T47D (cell line): ENCODE results near the gene ST3GAL4.
"Not testable (repeated sequence)": the region's sequence is repeated elsewhere in the genome, so short reads cannot be mapped to it uniquely, and the experiment has no call there.

Experiments used
- DNase-seq, 2 experiments: peaks; one replicate each; pipeline versions ENCODE4 v3.0.0 to v3.0.0-alpha.2; 2011 to 2012; ENCODE audit warnings: low read depth in 1 of 2, low spot score in 1 of 2
- JUND ChIP-seq: IDR thresholded peaks from 2 replicates; pipeline ENCODE4 v1.6.1; 2012; ENCODE audit warnings: low read depth
- in situ Hi-C: cut with HindIII; loops from 2 replicates; pipeline ENCODE4 v1.10.0; 2016; ENCODE audit warnings: low sequenced_read_pairs, low pct_unique_long_range_greater_than_20kb

The ST3GAL4 gene

DNA sequence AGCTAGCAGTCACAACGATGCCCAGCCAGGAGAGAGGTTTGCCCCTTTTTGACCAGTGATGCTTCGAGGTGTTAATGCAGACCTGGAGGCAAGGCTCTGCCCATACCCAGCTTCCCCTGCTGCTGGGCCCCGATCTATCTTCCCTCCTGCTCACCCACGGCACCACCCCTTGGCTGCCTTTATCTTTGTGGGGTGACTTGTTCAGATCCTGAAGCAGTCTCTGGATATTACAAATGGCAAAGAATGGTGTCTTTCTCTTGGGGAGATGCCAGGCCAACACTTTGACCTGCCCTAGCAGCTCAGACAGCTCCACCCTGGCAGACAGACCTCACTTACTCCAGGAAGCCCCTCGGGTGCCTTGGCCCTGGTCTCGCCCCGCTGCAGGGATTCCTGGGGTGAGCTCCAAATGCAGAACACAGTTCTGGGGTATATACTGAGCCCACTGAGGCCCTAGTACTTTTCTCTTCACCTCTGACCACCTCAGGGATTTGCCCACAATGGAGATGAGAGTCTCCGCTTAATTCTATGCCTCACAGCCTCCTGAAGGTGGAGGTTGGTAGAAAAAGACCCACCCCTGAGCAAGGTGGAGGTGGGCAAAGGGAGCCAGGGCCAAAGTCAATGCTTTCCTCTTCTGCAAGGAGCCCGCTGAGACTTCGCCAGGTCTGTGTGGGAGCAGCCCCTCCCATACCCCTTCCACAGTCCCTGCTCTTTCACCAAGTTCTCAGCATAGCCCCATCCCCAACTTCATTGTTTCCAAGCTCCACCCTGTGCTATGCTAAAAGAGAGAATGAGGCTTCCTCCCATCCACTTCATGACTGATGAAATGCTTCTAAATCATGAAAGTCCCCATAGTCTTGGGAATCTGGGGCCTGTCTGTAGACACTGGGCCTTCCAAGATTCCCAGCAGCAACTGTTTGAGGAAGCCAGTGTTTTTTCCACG, 11.1 kb upstream of the ST3GAL4 start:
- no peak for DNase-seq
- in situ Hi-C loops, result no loop called here
- no peak for TF ChIP-seq JUND

DNA sequence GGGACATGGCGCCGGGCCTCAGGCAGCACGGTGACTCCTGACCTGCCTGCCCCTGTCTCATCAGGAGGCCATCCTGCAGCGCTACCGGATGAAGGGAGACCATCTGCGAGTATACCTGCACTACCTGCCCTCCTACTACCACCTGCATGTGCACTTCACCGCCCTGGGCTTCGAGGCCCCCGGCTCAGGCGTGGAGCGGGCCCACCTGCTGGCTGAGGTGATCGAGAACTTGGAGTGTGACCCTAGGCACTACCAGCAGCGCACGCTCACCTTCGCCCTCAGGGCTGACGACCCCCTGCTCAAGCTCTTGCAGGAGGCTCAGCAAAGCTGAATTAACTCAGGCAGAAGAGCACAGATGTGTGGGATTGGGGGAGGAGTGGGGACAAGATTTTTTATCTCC, 10.2 kb upstream of the ST3GAL4 start:
- TF ChIP-seq JUND, result no peak
- no peak for DNase-seq
- in situ Hi-C loops, result no loop called here

DNA sequence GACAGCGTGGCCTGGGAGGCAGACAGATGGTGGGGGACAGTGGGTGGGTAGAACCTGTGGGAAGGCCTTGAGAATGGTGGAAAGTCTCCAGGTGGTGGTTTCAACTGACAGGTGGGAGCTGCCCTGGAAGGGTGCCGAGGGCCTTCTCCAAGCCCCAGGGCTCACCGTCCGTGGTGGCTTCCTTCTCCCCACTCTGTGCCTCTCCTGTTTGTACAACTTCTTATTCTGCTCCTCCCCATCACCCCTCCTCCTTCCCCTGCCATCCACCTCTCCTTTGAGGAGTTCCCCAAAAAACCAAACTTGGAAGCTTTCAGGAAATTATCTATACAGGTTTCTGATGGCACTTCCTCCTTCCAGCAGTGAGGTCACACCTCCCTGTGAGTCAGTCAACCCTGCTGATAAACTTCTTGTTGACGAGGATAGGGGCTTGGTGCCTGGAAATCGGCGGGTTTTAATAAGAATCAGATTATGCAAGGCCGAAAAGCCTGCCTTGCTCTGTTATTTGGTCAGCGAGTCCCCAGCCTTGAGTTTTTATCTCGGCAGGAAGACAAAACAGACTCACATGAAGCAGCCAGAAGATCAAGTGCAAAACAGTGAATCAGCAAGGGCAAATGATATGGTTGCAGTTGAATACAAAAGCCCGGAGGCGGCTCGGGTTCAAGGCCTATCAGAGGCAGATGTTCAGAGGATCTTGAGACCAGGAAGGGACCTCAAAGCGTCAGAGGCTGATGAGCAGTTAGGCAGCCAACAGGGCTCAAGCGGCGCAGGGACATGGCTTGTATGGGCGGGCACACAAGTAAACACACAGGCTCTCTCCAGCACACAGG, 9.5 kb upstream of the ST3GAL4 start:
- in situ Hi-C loops, result no loop called here
- no peak for DNase-seq

DNA sequence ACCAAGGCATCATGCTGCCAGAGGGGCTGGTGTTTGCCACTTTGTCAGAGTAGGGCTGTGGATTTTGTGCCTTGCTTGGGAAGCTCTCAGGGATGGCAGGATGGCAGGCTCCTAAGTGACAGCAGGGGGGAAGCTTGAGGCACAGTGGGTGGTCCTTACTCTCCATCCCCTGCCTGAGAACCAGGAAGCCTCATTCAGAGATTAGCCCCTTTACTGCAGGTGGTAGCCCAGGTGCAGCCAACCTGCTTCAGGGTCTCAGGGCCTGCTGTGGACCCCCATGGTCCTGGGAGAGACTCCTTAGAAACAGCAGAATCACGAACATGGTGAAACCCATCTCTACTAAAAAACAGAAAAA, 8.9 kb upstream of the ST3GAL4 start:
- in situ Hi-C loops, result no loop called here
- no peak for DNase-seq
- no peak for TF ChIP-seq JUND

More for the DNA sequence above, 9.5 kb upstream of the ST3GAL4 start:
- TF ChIP-seq JUND, result no peak

DNA sequence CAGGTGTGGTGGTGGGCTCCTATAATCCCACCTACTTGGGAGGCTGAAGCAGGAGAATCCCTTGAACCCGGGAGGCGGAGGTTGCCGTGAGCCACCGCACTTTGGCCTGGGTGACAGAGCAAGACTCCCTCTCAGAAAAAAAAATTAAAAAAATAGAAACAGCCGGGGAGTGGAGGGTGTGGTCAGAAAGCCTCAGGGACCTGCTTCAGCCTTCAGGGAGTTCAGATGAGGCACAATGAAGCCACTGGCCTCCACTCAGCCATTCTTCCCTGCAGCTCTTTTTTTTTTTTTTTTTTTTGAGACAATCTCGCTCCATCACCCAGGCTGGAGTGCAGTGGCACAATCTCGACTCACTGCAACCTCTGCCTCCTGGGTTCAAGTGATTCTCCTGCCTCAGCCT, 8.5 kb upstream of the ST3GAL4 start:
- in situ Hi-C loops, DNase-seq: not testable (repeated sequence)

DNA sequence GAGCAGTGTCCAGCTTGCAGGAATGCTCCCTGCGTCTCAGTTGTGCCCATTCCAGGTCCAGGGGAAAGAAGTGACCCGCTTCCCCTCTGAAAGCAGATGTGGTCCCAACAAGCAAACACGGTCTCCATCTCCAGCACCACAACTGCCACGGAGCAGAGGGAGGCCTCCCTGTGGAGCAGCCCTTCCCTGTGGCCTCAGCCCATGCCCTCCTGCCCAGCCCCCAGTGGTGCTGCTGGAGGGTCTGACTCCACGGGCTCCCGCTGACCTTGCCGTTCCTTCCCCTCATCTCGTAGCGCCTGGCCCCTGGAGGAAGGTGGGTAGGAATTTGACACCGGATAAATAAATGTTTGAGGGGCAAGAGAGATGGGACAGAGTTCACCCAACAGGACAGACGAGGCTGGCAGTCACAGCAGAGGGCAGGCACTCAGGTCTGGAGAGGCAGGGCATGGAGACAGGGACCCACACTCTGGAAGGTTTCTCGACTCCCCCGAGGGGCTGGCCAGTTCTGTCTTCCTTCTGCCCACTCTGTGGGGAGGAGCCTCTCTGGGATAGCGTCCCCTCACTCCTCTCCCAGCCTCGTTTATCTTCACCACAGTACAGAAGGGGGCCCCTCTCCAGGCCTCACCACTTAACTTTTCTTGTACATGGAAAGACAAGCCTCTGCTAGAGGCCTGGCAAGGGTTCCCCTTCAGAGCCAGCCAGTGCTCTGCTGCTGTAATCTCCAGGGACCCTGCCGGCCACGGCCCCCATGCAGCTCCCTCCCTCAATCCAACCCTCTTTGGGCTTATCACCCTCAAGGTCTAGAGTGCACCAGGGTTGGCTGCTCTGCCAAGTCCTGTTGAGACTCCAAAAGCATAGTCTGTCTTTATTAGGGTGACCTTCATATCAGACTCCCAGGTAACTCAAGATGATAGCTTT, 7.5 kb upstream of the ST3GAL4 start:
- in situ Hi-C loops, result no loop called here
- DNase-seq, result no peak

DNA sequence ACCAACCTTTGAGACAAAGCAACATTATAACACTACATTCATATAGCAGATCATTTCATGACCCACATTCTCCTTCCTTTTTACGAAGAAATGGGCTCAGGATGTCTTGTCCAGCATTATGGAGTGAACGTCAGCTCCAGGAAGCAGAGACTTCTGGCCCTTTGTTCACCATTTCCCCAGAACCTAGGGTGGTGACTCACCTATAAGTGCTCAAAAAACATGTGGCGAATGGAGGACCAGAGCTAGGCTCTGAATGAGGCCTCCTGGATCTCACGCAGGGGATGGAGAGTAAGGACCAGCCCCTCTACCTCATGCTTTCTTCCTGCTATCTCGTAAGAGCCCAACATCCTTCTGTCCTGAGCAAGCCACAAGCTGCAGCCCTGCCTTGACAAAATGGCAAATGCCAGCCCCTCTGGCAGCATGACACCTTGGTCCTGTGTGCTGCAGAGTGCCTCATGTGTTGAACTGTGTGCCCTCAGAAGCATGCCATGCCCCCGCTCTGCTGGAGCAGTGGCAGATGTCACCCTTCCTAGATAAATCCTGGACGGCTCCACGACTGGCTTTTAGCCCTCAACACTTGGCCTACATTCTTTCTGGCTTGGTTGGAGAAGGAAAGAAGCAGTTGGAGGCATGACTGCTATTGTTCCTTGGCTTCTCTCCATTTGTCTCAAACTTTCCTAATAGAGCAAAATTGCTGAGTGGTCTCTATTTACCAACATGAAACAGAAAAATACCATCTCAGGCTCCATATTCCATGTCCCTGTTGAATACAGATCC, 6.5 kb upstream of the ST3GAL4 start:
- in situ Hi-C loops, result no loop called here
- no peak for DNase-seq
- TF ChIP-seq JUND, result no peak

More for the DNA sequence above, 7.5 kb upstream of the ST3GAL4 start:
- TF ChIP-seq JUND, result no peak

DNA sequence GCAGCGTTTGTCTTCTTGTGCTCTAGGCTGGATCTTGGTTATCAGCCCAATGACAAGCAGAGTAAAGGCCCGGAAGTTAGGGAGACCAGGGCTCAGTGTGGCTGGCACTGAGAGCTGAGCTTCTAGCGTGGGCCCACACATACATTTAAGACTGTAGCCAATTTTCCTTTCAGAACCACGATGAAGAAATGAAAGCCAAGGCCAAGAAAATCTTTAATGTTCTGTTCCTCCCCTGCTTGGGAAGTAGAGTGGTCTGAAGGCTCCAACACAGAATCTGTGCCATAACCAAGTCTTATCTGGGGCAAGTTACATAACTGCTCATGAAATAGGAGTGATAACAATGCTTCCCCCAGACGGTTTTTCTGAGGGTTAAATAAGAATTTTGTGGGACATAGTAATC, 4.7 kb upstream of the ST3GAL4 start:
- no peak for TF ChIP-seq JUND
- in situ Hi-C loops, result no loop called here
- no peak for DNase-seq

DNA sequence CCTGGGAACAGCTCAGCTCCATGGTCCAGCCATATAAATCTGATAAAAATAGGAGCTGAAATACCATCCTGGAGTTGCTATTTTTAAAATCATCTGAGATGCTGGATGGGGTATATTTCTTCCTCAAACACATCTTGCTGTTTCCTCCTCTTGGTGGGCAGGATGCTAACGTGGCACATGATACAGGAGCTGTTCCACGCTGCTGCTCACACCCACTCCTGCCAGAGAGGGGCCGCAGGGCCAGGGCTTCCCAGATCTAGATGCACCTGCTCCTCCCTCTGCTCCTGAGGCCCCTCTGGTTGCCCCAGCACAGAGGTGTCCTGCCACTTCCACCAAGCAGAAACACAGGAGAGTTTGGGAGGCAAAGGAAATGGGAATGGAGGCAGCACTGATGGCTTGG, 3.3 kb upstream of the ST3GAL4 start:
- in situ Hi-C loops, result no loop called here
- DNase-seq, result no peak
- TF ChIP-seq JUND, result no peak

DNA sequence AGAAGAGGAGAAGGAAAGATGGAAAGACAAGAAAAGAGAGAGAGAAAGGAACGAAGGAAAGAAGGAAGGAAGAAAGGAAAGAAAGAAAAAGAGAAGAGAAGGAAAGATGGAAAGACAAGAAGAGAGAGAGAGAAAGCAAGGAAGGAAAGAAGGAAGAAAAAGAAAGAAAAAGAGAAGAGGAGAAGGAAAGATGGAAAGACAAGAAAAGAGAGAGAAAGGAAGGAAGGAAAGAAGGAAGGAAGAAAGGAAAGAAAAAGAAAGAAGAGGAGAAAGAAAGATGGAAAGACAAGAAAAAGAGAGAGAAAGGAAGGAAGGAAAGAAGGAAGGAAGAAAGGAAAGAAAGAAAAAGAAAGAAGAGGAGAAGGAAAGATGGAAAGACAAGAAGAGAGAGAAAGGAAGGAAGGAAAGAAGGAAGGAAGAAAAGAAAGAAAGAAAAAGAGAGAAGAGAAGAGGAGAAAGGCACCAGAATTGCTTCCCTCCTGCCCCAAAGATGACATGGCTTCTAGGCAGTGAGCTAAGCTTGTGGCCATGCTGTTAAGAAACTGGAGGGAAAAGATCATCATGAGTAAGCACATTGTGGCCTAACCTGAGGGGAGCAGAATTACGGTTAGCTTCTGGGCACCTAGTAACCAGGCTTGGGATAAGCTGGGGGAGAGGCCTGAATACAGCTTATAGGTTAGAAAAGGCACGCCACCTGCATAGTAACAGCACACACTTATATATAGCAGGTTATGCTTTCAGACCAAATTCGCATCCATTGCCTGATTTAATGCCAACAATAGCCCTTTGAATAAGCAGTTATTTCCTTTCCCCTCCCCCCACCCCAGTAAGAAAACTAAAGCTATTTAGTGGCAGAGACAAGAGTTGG, 2.3 kb upstream of the ST3GAL4 start:
- TF ChIP-seq JUND, result no peak
- in situ Hi-C loops, result no loop called here

More for the DNA sequence above, 2.3 kb upstream of the ST3GAL4 start:
- peak in 1 of 2 experiments; percentile 54 for DNase-seq
